GM19468 (cell line): ENCODE results near the gene MAGI2.

Experiments
- ATAC-seq: cut with Tn5 transposase; IDR thresholded peaks from one replicate; pipeline ENCODE4 v1.9.1; 2021; ENCODE audit warnings: mild to moderate bottlenecking, moderate library complexity, moderate number of reproducible peaks; ENCODE audit not compliant: unreplicated experiment; ENCODE audit errors: extremely low read depth

The MAGI2 gene

DNA sequence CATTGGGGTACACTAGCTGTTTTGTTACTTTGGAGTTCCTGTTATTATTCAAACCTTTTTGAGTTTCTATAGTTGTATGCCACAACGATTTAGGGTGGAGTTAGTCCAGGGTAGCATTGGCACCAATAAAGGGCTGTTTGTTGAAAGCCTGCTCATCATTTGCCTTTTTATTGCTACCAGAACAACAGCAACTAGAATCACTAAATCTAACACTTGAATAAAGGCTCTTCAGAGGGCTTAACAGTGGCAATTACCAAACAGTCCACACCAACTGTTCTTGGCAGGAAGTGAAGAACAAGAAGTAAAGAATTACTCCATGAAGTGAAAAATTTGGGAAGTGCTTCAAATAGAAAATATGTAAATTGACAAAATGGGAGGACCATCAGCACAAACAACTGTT is 1033.5 kb downstream of the MAGI2 start:
- no peak for ATAC-seq

DNA sequence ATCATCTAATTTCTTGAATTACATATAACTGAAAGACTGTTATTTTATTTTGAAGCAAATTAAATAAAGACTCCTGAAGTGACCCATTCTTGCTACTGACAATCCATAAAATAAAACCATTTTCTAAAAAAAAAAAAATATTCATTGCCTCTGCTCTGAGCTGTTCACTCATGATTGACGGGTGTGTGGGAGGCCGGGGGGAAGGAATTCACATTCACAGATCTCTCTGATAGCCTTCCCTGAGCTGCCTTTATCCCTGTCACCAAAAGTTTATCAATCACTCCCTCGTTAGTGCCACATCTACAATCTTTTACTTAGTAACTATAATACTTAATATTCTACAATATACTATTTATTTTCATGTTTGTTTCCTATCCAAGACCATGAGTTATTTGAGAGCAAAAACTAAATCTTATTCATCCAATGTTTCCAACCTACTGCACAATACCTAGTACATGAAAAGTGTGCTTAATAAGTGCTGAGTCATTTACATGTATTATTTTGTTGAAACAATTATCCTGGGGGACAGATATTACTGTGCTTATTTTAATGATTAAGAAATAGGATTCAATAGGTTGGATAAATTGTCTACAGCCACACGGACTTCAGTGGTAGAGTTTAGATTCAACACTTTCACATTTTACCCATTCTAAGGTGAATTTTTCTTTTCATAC is 1036.2 kb downstream of the MAGI2 start:
- no peak for ATAC-seq

DNA sequence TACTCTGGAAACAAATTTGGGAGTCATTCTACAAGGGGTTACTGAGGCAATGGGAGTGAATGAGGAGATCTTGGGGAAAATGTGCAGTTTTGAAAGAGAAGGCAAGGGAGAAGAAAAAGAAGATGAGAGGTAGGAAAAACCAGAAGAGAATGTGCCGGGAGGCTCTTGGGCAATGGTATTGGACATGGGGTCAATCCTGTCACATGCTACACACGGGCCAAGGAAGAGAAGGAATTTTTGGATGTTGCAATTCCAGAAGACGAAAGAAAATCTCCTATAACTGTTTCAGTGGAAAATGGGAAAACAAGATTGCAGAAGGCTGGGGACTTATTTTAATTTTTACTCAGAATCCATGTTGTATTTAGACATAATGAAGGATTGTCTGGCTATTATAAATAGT is 1039.9 kb downstream of the MAGI2 start:
- ATAC-seq = no peak

DNA sequence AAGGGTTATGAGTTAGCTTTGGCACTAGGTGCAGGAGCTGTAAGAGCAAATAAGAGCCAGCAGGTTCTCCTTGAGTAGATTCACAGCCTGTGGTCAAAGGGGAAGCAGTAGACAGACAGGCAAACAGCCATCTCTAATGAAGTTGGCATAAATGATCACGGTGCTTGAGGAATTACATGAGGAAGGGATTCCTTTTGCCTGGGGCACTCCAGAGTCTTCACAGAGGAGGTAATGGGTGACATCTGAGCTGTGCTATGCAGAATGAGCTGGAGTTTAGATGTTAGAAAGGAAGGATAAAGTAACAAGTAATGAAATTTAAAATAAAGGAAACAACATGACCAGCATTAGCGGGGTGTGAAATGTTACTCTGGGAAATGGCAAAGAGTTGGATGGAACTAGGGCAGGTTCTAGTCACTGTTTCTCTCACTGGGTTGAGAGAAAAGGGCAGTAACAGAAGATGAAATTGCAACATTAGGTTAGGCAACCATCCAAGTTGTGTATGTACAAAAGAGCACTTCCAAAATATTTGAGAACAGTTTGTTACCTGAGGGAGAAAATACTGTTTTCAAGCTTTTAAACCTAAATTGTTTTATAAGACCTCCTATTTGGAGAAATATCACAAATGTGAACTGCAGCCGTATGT is 1041.1 kb downstream of the MAGI2 start:
- ATAC-seq = no peak

DNA sequence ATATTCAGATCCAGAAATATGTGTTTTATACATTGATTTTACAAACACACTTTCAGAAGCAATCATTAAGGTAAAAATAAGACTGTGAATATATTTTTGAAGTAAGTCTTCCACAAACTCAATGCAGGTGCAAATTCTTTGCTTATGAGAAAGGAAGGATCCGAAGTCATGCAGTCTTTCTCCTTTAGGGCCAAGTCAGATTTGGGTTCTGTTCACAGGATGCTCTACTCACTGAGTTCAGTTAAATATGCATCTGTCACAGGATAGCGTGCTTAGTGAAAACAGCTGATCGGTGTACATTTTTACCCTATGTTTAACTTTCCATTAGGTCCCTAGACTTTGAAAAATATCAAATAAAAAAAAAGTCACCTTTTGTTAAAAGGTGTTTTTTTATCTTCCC is 1046.4 kb downstream of the MAGI2 start:
- ATAC-seq = no peak

DNA sequence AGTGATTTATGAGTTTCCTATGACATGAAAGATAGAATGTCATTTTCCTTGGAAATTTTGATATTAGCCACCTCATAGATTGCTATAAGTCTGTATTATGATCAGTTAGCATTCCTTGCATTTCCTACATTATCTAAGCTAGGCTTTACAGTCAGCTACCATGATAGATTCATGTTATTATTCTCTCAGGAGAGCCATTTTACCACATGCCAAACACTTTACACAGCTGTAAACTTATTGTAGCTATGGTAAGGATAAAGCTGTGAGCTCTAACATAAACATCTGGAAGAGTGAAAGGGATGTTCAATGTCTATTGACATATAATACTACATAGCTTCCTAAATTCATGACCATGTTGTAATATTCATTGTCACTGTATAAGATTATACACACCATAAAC is 1046.9 kb downstream of the MAGI2 start:
- ATAC-seq = no peak

DNA sequence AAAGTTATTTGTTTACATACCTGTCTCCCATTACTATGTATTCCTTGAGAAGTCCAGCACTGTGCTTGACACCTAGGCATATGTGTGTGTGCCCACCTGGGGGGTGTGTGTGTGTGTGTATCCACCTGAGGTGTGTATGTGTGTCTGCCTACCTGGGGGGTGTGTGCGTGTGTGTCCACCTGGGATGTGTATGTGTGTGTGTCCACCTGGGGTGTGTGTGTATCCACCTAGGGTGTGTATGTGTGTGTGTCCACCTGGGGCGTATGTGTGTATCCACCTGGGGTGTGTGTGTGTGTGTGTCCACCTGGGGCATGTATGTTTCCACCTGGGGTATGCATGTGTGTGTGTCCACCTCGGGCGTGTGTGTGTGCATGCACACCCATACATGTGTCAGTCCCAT is 1051.4 kb downstream of the MAGI2 start:
- no peak for ATAC-seq

DNA sequence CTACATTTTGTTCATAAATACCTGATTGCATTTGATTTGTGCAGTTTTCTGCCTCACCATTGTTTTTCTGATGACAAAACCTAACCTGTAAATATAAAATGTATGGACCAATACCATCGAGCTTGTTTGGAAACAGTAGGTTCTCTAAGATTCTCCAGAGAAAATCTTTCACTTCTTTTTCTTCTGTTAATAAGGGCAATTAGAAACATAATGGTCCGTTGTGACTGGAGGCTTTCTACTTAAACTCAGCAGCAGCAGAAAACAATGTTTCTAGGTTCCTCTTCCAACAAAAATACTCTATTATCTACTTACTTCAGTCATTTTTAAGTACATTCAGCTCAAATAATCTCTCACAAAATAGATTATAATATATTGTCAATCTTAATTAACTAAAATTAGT is 1053.4 kb downstream of the MAGI2 start:
- no peak for ATAC-seq

DNA sequence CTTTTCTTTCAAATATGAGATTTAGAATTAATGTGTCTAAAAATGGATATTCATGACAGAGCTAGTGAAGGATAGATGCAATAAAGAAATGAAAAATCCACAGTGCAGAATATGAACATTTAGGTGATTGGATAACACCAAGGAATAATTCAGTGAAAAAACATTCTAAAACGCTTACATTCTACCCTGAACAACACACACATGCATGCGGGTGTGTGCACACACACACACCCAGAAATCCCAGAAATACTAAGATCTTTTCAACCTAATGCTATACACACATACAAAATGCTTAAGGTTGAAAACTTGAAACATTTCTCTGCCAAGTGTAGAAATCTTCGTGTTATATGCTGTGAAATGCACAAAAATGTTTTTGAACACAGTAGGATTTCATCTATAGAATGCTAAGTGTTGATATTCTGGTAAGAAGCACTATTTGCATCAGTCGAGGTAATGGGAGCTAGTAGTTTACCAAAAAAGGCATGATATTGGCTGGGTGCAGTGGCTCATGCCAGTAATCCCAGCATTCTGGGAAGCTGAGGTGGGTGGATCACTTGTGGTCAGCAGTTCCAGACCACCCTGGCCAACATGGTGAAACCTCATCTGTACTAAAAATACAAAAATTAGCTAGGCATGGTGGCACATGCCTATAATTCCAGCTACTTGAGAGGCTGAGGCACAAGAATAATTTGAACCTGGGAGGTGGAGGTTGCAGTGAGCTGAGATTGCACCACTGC is 1054.3 kb downstream of the MAGI2 start:
- ATAC-seq = no peak

DNA sequence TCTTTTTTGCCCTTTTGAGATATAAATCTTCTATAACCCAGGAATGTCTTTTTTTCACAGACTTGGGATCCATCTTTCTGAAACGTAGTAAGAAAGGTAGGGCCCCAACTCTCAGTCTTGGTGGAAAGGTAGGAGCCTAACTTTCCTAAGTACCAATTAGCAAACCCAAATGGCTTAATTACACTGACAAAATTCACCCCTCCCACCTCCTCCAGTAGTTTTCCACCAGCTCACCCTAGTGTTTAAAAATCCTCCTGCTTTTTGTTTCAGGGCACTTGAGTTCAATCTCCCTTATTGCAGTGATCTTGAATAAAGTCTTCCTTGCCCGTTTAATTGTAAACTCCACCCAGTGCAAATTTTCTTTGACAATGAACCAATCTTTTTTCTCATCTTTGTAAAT is 1054.9 kb downstream of the MAGI2 start:
- ATAC-seq = no peak

DNA sequence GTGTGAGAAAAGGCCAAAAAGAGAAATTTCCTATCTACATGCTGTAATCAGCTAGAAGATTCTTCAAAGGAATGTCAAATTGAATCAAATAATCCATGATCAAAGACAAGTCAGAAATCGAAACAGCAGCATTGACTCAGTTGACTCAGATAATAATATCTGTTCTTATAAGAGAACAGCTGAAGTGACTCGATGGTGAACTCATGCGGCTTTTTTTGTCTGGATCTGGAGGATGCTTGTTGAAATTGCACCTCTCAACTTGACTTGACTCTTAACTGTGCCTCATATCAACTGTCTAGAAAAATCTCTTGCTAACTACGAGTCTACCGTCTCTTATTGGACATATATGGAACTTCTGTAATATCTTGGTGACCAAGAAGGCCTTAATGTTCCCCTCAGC is 1055.4 kb downstream of the MAGI2 start:
- ATAC-seq = no peak

DNA sequence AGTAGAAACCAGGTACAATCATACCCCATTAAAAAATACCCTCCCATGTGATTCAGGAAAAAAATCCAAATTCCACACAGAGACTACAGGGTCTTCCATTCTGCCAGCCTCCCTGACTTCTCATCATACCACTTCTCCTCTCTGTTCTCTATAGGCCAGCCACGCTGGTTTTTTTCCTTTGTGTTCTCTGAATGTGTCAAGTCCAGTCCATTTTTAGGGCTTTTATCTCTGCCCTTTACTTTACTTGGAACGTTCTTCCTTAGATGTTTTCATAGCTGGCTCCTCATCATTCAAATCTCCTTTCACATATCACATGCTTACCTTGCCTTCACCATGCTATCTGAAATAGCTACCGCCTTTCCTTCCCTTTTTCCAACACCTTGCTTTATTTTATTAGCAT is 1057.3 kb downstream of the MAGI2 start:
- no peak for ATAC-seq

DNA sequence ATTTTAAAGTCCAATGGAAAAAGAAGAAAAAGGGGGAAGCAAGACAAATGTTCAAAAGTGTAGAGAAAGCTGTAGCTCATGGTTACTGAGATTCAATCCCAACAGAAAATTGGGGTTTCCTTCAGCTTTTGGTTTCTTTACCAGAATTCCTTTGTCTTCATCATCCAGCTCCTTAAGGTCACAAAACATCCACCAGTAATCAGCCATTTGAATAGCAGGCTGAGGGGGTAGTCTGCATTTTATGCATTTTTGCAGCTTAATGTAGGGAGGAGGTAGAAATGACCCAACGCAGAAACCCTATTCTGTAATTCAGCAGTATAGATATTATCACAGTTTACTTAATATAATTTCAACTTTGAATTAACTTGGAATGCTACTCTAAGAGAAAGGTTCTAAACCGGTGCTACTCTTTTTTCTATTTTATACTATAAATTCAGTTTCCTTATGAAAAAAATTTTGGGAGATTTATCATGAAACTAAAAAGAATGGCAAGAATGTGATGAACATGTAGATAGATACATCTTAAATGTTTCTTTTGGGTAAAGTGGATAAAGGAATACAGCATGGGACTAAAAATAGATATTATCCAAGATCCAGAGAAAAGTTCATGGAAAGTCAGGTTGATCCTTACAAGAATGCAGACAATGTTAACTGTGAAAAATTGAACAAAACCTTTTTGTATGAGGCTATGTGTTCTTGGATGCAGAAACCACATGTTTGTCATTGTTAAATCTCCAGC is 1058.0 kb downstream of the MAGI2 start:
- ATAC-seq = no peak

DNA sequence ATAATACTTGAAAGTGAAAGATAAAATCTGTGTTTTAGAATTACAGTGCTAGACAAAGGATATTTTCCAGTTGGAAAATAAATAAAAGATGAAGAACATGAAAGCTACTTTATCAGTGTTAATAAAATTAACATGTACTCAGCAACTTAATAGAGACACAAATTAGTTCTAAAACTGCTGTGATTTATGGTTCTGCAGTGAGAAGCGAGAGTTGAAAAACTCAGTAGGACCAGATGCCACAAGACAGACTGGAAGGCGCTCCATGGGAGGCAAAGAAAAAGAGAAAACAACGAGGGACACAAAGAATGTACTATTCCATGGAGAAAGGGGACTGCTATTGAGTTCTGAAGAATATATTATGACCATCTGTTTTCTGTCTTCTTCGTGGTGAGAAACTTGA is 1064.4 kb downstream of the MAGI2 start:
- ATAC-seq = no peak

DNA sequence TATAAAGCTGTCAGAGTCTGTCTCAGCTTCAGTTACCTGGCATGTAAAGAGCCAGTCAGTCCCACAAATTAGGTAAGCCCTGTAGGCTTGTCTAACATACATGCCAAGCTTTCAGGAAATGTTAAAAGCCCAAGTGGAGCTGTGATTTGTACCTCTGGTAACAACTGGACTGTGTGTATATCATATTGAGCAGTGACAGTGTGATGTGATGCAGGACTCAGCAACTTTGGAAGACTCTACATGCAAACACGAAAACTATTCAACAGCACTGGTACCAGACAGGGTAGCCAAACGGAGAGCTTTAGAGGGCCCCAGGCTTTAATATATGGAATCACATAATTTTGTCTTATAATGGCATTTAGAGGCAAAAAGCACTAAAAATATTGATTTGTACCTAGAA is 1066.9 kb downstream of the MAGI2 start:
- no peak for ATAC-seq

DNA sequence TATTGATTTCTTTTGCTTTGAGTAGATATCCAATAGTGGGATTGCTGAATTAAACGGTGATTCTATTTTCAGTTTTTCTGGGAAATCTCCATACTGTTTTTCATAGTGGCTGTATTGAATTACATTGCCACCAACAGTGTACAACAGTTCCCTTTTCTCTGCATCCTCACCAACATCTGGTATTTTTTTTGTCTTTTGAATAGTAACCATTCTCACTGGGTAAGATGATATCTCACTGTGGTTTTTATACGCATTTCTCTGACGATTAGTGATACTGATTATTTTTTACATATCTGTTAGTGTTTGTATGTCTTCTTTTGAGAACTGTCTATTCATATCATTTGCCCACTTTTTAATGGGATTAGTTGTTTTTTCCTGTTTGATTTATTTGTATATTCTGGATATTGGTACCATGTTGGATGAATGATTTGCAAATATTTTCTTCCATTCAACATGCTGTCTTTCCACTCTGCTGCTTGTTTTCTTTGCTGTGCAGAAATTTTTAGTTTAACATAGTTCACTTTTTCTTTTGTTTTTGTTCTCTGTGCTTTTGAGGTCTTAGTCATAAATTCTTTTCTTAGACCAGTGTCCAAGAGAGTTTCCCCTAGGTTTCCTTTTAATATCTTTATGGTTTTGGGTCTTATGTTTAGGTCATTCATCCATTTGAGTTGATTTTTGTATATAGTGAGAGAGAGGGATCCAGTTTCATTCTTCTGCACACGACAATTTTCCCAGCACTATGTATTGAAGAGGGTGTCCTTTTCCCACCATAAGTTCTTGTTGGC is 1070.2 kb downstream of the MAGI2 start:
- ATAC-seq = no peak

DNA sequence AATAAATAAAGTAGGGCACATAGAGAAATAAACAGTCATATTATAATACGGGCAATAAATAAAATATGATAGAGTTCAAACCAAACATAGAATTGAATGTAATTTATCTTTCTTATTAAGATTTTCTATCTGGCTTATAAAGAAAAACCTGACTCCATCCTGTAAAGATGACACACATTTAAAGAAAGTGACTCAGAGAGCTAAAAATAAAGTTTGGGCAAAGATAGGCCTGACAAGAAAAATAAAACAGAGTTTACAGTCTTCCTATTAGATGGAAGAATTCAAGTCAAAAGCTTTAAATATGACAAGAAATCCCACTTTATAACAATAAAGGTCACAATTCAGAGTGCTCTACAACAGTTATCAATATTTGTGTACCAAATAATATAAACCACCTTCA is 1074.3 kb downstream of the MAGI2 start:
- no peak for ATAC-seq

DNA sequence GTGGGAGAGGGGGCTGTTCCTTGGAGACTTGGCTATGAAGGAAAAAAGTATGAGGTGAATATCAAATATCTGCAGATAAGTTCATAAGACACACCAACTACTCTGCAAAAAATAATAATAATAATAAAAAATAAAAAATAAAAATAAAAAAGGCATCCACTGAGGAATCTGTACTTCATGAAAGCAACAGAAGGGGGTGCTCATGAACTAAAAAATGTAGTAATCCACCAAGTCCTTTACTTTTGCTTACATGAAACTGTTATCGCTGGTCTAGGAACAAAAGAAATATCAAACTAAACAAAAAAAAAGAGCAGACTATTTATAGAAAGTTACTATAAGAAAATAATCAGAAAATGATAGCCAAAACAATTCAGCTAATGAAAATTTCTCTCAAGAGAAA is 1075.9 kb downstream of the MAGI2 start:
- ATAC-seq = no peak

DNA sequence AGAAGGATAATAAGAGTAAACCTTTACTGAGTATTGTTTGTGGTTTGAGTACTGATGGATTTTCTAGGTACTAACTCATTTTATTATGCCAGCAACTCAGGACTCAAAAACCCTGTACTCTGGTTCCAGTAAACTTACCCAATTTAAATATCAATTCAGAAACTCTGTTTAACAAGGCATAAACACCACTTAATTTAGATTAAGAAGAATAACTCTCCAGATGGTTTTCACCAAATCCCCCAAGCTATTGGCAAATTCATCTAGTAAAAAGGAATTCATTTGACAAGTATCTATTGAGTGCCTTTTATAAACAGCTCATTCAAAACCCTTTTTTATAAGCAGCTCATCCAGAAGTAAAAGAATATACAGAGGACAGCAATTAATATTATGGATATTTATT is 1082.5 kb downstream of the MAGI2 start:
- ATAC-seq = no peak

DNA sequence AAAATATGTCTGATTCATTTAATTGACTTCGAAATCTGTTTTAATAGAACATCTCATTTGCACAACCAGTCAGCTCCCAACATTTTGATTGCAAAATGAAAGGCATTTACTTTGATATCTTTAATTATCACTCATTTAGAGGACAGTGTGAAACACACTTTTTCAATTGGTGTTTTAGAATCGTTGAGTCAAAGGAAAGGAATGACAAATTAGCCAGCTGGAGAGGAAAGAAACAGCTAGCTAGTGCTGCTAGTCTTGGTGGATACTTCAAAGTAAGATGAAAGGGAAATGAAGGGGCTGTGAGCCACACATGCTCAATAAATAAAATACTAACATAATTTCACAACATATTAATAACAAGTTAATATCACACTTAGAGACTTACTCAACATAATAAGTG is 1084.7 kb downstream of the MAGI2 start:
- no peak for ATAC-seq
